ENCODE measurements around the gene TXNDC11. TPM values are rescaled to one million over a fixed set of nuclear protein-coding genes. Genes with fewer than 3 reads are reported as not detected.

Gene TXNDC11
- polyA plus RNA-seq, 2 of the 4 experiments (the other 2 are of a cell fraction): 22.7 to 42.4 TPM

- no peak for TF ChIP-seq HOXB5 (CRISPR knock-in tag; IDR thresholded peaks at IDR 0.05)
- no peak for TF ChIP-seq MAZ (IDR thresholded peaks at IDR 0.05; ENCODE audit: borderline replicate concordance, low read depth, low read length)
- TF ChIP-seq TP53 (CRISPR knock-in tag; IDR thresholded peaks at IDR 0.05): no peak
- no peak for TF ChIP-seq RARB (CRISPR knock-in tag; IDR thresholded peaks at IDR 0.05)
- no peak for TF ChIP-seq JUN (IDR thresholded peaks at IDR 0.05)
- no peak for TF ChIP-seq HMGXB4 (CRISPR knock-in tag; IDR thresholded peaks at IDR 0.05; ENCODE audit: borderline replicate concordance)
- TF ChIP-seq KDM1A (IDR thresholded peaks at IDR 0.05; ENCODE audit: low read depth): no peak
- TF ChIP-seq MAX (IDR thresholded peaks at IDR 0.05): no peak
- TF ChIP-seq TFCP2L1 (CRISPR knock-in tag; IDR thresholded peaks at IDR 0.05): no peak
- no peak for TF ChIP-seq RCOR1 (IDR thresholded peaks at IDR 0.05; ENCODE audit: low read depth, low read length)
- TF ChIP-seq HOXA7 (CRISPR knock-in tag; IDR thresholded peaks at IDR 0.05): no peak
- no peak for TF ChIP-seq MYC (IDR thresholded peaks at IDR 0.05; ENCODE audit: borderline replicate concordance, low read length)
- FAIRE-seq (no peak), ATAC-seq (no peak), DNase-seq (ENCODE audit: low read depth in 1 of 2, low spot score in 1 of 2) (no peak)
- POLR2A ChIA-PET: interaction anchor here (1.0 kb wide), 1 partner anchor 15 kb away, joined by 5 read pairs; the partner anchor contains the start of gene TXNDC11
- Histone ChIP-seq H3K4me1 (peaks cover 11% of the 10 kb centered on the region; the same call in 2 of the 3 replicates), H3K27ac (no peak overlapping the region), H3K4me2 (no peak overlapping the region), H3K9me3 (no peaks in the 10 kb centered on the region), H3K4me3 (no peak overlapping the region)
- CTCF ChIA-PET: interaction anchor here (0.6 to 1.5 kb wide), 2 partner anchors 13 to 307 kb away, joined by 3 to 6 read pairs; no protein-coding TSS in a partner anchor
- WGBS (ENCODE audit: missing lambda C conversion rate): 96% methylated on average over 4 of the region's 4 CpGs
Measured at GRCh38 chr16:11727796-11728543, 14.7 kb downstream of the TXNDC11 start.

GRCh38 chr16:11726008-11726407, 16.6 kb downstream of the TXNDC11 start:
- ATAC-seq: no peak
- CTCF ChIA-PET: interaction anchor here (0.9 to 2.7 kb wide), 4 partner anchors 9 to 330 kb away, joined by 3 to 11 read pairs (median 6); no protein-coding TSS in a partner anchor
- H3K4me2 ChIP-seq: no peak overlapping the region
- DNase-seq (ENCODE audit: low read depth in 1 of 2, low spot score in 1 of 2): no peak
- POLR2A ChIA-PET: no interaction called here
- H3K27ac ChIP-seq: 0 out of 6 replicates have a peak overlapping the region, but pooled peaks of 1 of the 2 experiments have one; percentile 10
- H3K4me1 ChIP-seq: peaks cover 11% of the 10 kb centered on the region; the same call in 2 of the 3 replicates
- TF ChIP-seq MYC (IDR thresholded peaks at IDR 0.05; ENCODE audit: borderline replicate concordance, low read length) (no peak), PBX3 (IDR thresholded peaks at IDR 0.05) (no peak), ZSCAN20 (CRISPR knock-in tag; IDR thresholded peaks at IDR 0.05) (no peak), RCOR1 (IDR thresholded peaks at IDR 0.05; ENCODE audit: low read depth, low read length) (no peak), ZFP36 (IDR thresholded peaks at IDR 0.05; ENCODE audit: borderline replicate concordance, partially characterized antibody) (no peak), POLR2AphosphoS2 (conservative IDR thresholded peaks at IDR 0.05; ENCODE audit: low read length) (no peak), HDAC2 (IDR thresholded peaks at IDR 0.05) (no peak)
- WGBS (ENCODE audit: missing lambda C conversion rate): 83% methylated on average over 8 of the region's 8 CpGs
- no peak overlapping the region for H3K4me3 ChIP-seq
- FAIRE-seq: no peak
- H3K9me3 ChIP-seq: no peaks in the 10 kb centered on the region

- FAIRE-seq (no peak), ATAC-seq (no peak), DNase-seq (ENCODE audit: low read depth in 1 of 2, low spot score in 1 of 2) (no peak)
- POLR2A ChIA-PET: no interaction called here
- H3K4me3 ChIP-seq: no peak overlapping the region
- no peak overlapping the region for H3K4me2 ChIP-seq
- CTCF ChIA-PET: interaction anchor here (1.1 to 2.7 kb wide), 4 partner anchors 11 to 329 kb away, joined by 3 to 11 read pairs (median 6); no protein-coding TSS in a partner anchor
- H3K9me3 ChIP-seq: no peaks in the 10 kb centered on the region
- no peak overlapping the region for H3K27ac ChIP-seq
- WGBS (ENCODE audit: missing lambda C conversion rate): 90% methylated on average over 1 of the region's 1 CpG
- peaks cover 11% of the 10 kb centered on the region; the same call in 2 of the 3 replicates for H3K4me1 ChIP-seq
- TF ChIP-seq MAX (IDR thresholded peaks at IDR 0.05): no peak
- no peak for TF ChIP-seq ZNF302 (CRISPR knock-in tag; IDR thresholded peaks at IDR 0.05)
- TF ChIP-seq HOXB5 (CRISPR knock-in tag; IDR thresholded peaks at IDR 0.05): no peak
- no peak for TF ChIP-seq RAD21 (conservative IDR thresholded peaks at IDR 0.05 in 1 of 2, IDR thresholded peaks at IDR 0.05 in 1 of 2)
- no peak for TF ChIP-seq ZFP36 (IDR thresholded peaks at IDR 0.05; ENCODE audit: borderline replicate concordance, partially characterized antibody)
- TF ChIP-seq RFX5 (IDR thresholded peaks at IDR 0.05): no peak
- TF ChIP-seq ZSCAN20 (CRISPR knock-in tag; IDR thresholded peaks at IDR 0.05): no peak
- TF ChIP-seq HES2 (IDR thresholded peaks at IDR 0.05): no peak
- TF ChIP-seq FOXS1 (CRISPR knock-in tag; IDR thresholded peaks at IDR 0.05): no peak
- TF ChIP-seq HDAC2 (IDR thresholded peaks at IDR 0.05): no peak
- no peak for TF ChIP-seq MYC (IDR thresholded peaks at IDR 0.05; ENCODE audit: borderline replicate concordance, low read length)
- TF ChIP-seq POLR2AphosphoS2 (conservative IDR thresholded peaks at IDR 0.05; ENCODE audit: low read length): no peak
- no peak for TF ChIP-seq CBX8 (IDR thresholded peaks at IDR 0.05)
- TF ChIP-seq USF2 (IDR thresholded peaks at IDR 0.05): no peak
Measured at GRCh38 chr16:11725457-11725856, 17.2 kb downstream of the TXNDC11 start.

Measured in A549 (cell line).